C4-2B (cell line): ENCODE measurements around the gene ABHD13.

ENCODE experiments used
- H3K27ac ChIP-seq: fragments of 450-650 bp; 2 replicates; pipeline ENCODE4 v1.5.1; 2017
- CTCF ChIP-seq: fragments of 450-650 bp; conservative IDR thresholded peaks from 2 replicates; pipeline ENCODE4 v1.5.1; 2017; ENCODE audit warnings: mild to moderate bottlenecking
- ZFX ChIP-seq: fragments of 450-650 bp; IDR thresholded peaks from 2 replicates; pipeline ENCODE4 v1.6.1; 2017

The ABHD13 gene

GRCh38 chr13:108273429-108274118 lies 55.4 kb downstream of the ABHD13 start:
- H3K27ac ChIP-seq: no peak overlapping the region
- TF ChIP-seq ZFX (no peak), CTCF (no peak)

- TF ChIP-seq CTCF (no peak), ZFX (no peak)
- H3K27ac ChIP-seq: no peak overlapping the region
These were observed 56.5 kb downstream of the ABHD13 start for GRCh38 chr13:108274718-108275117.

- TF ChIP-seq CTCF (no peak), ZFX (no peak)
- no peak overlapping the region for H3K27ac ChIP-seq
These were observed 57.9 kb downstream of the ABHD13 start for GRCh38 chr13:108276060-108276459.

- no peak for TF ChIP-seq ZFX
- TF ChIP-seq CTCF: no peak
- H3K27ac ChIP-seq: no peak overlapping the region
These were observed 60.3 kb downstream of the ABHD13 start for GRCh38 chr13:108278466-108278865.

- TF ChIP-seq CTCF: no peak
- TF ChIP-seq ZFX: no peak
These were observed 63.7 kb downstream of the ABHD13 start for GRCh38 chr13:108281901-108282300.

GRCh38 chr13:108283110-108283509 lies 64.9 kb downstream of the ABHD13 start:
- H3K27ac ChIP-seq: no peak overlapping the region
- TF ChIP-seq ZFX (no peak), CTCF (no peak)

More at GRCh38 chr13:108281901-108282300, 63.7 kb downstream of the ABHD13 start:
- H3K27ac ChIP-seq: no peak overlapping the region
